GM11168 (cell line): ENCODE data around the gene PDE7B.

Experiments used
- in situ Hi-C: fragments of 300-500 bp; cut with MboI; formaldehyde crosslinking; loops from one replicate; pipeline ENCODE4 v1.12.0; 2022; ENCODE audit warnings: low sequenced_read_pairs; ENCODE audit not compliant: unreplicated experiment

PDE7B gene

DNA sequence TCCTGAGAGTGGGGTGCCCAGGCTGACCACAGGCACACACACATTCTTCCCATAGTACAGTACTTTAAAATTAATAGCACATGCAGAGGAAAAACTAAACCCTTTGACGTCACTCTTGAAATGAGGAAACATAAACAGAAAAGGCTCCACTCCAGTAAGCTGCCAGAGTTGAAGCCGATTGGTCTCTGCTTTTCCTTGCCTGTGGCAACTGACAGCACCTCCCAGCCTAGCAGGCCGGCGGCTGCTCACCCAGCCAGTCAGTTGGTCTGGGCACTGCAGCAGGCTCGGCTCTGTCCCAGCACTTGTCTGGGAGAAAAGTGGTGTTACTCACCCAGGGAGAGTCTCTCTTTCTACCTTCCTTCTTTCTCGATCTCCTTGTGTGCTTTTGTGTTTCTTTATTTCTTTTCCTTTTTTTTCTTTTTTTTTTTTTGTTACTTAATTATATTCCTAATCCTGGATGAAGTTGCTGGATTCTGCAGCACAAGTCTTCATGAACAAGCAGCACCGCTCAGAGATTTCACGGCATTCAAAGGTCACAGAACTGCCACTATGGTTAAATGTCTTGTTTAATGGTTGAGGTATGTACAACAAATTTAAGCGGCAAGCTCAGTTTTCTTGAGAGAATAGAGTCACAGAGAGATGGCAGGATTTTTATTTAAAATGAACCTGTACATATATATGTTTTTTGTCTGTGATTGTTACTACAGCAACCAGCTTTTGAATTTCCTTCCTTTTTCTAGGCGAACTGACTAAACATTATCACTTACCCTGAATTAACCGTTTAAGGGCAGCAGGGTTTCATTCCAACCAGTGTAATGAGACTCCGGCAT lies at the start of gene PDE7B:
Gene PDE7B (plus strand): TSS at position 260 of the 830 bp plus-strand sequence.
- in situ Hi-C loops, result no loop called here

DNA sequence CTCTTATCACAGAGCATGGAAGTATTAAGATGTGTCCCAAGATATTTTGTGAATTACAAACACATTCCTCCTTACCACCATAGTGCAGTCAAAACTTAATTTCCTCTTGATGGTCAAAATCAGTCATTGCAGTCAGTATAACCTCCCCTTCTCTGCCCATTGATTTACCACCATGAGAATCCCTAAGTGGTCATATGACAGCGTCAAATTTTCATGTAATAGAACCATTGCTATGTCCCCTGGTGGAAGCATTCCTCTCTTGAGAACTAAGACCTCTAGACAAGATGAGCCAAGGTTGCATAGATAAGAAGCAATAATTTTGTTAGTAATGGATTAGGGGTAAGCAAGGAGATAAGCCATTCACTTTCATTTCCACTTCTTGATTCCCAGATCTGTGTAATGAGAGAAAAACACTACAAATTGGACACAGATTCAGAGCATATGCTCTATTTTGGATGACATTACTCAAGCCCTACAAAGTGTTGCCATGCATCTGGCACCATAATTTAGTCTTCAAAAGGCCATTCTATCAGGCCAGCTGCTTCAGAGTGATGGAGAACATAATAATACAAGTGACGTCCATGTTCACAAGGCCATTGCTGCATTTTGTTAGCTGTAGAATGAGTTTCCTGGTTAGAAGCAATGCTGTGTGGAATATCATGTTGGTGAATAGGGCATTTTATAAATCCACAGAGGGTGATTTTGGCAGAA lies 49.6 kb upstream of the PDE7B start:
- in situ Hi-C loops, result no loop called here

GRCh38 chr6:135810486-135810885 lies 41.0 kb upstream of the PDE7B start:
- in situ Hi-C loops, result no loop called here

GRCh38 chr6:135811170-135811569 lies 40.3 kb upstream of the PDE7B start:
- in situ Hi-C loops, result no loop called here

DNA sequence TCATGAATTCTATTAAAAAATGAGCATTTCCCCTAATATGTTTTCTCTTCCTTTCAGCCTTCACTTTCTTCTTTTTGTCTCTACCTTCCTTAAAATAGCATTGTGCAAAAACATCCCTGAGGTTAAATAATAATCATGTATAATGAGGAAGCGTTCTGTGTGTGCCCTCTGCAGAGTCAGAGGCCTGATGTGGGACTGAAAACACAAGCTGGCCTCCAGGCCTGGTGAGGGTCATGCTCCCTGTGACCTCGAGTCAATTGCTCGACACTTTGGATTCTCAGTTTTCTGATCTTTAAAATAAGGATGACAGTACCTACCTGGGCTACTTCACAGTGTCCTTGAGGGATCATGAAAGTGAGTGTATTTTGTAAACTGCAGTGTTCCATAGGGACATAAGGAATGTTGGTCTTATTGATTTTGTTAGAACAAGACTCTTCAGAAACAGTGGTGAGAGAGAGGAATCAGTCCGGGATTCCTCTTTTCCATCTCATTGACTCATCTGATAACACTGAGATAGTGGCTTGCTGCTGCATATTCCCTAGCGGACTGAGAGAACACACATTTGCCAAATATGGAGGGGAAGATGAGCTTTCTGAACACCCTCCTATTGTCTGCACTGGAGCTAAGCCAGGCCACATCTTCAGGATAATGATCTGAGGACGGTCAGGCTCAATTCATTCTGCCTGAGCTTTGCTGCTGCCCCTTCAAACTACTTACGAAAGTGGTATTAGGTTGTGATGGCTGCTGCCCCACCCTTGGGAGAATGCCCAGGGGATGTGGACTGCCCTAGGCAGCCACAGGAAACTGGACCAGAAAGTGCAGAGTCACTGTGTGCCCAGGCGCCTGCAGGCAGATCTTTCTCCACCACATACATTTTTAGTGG lies 39.6 kb upstream of the PDE7B start:
- in situ Hi-C loops, result no loop called here

DNA sequence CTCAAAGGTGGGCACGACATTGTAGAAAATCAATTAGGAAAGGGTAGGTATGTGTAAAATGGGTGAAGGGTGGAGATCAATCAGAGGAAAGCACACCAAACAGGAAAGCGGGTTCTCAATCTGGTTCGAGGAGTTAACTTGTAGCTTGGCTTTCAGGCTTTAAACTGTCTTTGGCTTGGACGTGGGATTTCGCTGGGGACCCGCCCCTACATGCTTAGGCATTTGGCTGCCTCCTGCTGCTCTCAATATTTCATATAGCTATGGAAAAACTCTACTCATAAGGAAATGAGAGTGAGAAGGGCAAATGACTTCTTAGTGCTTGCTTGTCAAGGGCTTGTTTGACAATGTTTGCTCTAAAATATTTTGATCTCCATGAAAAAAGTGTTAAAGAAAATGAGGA lies 38.1 kb upstream of the PDE7B start:
- in situ Hi-C loops, result no loop called here

GRCh38 chr6:135814043-135814442 lies 37.5 kb upstream of the PDE7B start:
- in situ Hi-C loops, result no loop called here

DNA sequence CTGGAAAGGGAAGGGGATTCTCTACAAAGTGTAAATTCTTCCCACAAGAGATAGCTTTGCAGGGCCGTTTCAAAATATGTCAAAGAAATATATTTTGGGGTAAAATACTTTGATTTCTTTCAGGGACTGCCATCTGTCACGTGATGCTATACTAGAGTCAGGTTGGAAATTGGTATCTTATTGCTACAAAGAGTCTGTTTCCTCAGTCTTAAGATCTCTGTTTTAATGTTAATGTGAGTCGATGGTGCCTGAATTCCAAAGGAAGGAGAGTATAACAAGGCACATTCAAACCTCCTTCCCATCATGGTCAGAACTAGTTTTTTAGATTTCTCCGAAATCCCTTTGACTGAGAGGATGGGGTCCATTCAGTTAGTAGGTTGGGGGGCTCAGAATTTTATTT lies 36.3 kb upstream of the PDE7B start:
- in situ Hi-C loops, result no loop called here

DNA sequence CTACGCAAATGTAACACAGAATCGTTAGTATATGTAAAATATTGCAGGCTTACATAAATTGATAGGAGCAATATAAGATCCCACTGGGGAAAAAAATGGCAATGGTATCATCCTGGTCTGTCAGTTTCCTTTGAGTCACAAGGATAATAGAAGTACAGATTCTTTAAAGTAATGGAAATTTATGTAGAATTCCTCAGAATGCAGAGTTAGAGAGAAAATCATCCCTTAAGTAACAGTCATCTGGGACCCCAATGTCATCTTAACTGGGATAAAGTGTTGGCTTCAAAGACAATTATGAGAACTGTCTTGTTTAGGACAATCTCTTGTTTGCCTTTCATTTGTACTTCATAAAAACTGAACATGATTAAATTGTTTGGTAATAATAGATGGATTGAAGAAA lies 34.5 kb upstream of the PDE7B start:
- in situ Hi-C loops, result no loop called here

DNA sequence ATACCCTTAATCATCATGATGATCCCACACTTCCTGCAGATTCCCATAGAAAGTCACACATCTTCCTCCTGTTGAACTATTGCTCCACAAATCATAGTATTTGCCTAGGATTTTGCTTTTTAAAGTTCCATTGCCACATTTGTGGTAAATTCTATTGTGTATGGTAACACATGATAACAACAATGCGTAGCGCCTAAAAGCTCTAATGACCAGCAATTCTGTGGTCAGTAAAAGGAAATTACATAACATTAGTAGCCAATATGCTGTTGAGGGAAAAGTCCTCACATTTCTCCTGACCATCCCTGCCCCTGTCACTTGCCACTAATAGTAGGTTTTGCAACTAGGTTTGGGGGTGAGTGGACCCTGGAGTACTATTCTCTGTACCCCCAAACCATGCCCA lies 31.8 kb upstream of the PDE7B start:
- in situ Hi-C loops, result no loop called here

- in situ Hi-C loops, result no loop called here
Measured at GRCh38 chr6:135820340-135820739, 31.2 kb upstream of the PDE7B start.

- in situ Hi-C loops, result no loop called here
Measured at GRCh38 chr6:135823851-135824250, 27.6 kb upstream of the PDE7B start.

- in situ Hi-C loops, result no loop called here
Measured at GRCh38 chr6:135826236-135826804, 25.2 kb upstream of the PDE7B start.

DNA sequence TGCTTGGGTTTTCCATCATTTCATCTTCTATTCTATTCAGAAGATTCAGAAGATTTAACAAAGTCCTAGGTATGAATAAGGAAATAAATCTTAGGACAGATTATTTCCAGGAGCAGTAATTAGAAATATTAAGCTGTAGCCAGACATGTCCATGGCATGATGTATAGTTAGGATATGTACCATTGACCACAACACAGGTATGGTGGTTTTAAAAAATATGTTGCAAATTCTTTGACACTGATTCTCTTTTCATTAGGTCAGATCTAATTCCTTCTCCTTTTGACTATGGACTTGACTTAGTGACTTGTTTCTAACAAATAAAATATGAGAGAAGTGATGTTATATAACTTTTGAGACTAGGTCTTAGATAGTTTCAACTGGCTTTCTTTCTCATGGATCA lies 23.5 kb upstream of the PDE7B start:
- in situ Hi-C loops, result no loop called here

DNA sequence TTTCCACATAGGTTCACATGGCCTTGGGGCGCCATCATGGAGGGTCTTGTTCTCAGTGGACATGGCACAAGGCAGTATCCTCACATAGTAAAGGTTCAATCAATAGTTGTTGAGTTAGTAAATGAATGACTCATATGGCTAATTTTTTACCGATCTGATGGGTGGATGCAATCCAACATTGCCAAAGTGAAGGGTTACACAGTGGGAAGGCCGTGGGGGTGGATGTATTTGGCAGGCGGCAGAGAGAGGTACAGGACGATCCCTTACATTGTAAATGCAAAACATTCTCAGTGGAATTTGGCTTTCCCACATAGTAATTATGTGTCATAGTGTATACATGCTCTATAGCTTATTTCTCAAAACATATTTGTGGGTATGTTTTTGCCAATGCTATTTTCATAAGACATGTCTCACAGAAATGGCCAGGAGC lies 21.0 kb upstream of the PDE7B start:
- in situ Hi-C loops, result no loop called here

DNA sequence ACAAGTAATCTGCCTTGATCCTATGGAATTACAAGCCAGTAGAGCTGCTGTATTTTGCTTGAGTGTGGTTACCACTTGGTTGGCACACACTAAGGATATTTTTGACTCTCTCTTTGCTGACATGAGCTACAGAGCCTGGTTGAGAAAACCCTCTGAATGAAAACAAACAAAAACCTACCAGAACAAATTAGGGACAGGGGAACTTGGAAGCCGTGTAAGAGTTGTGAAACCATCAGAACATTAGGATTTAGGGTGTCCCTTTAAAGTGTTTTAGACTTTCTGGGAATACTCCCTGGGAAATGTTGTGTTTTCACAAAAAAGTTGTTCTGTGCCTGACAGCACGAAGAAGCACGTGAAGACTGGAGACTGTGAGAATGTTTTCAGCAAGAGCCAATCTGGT lies 20.5 kb upstream of the PDE7B start:
- in situ Hi-C loops, result no loop called here

- in situ Hi-C loops, result no loop called here
Measured at GRCh38 chr6:135832166-135832565, 19.3 kb upstream of the PDE7B start.

- in situ Hi-C loops, result no loop called here
Measured at GRCh38 chr6:135833771-135834170, 17.7 kb upstream of the PDE7B start.

DNA sequence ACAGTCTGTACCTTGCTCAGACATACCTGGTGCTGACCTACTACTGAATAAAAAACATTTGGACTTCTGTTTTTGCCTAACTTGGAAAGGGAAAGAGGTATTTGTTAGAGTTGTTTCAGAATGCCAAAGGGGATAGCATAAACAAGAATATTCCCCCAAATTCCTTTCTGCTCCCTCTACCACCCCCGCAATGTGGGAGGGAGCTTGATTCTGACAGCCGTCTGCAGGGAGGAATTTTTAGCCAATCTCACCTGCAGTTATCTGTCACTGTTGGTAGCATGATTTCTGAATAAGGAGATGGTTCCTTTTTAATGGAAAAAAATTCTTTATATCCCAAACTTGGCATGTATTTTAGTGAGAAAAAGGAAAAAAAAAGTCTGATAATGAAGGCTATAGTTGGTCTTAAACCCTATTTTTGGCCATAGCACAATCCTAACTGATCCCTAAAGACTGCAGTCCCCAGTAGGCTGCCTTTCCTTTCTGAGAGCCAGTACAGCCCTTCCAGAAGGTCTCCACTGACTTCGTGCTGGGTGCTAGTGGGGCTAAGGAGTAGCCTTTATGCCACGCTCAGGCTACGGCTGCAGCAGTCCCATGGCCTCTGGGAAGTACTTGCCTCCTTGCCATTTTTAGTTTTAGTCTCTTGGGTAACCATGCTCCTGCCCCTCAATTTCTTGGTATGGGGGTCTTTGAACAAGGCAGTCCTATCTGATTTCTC lies 13.6 kb upstream of the PDE7B start:
- in situ Hi-C loops, result no loop called here

DNA sequence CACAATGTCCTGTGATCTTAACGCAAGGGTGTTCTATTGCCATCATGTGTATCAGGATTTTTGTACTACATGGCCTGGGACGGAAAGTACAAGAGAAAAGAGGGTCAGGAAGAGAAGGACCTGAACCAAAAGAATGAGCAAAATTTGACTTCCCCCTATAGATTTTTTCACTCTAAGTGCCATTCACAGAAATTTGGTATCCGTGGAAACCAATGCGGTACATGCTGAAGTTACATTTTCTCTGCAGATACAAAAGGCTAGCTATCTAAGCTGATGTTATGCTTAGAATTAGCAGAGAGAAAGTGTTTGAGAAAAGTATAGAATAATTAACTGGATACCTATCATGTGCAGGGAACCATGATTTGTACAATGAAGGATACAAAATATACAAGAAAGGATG lies 12.4 kb upstream of the PDE7B start:
- in situ Hi-C loops, result no loop called here
